Measurements from ENCODE around the gene MAPK7. TPM values are rescaled to one million over a fixed set of nuclear protein-coding genes. Genes with fewer than 3 reads are reported as not detected.
A peak's percentile ranks its signal among the peaks of the same experiment; 100 is the strongest.

The MAPK7 gene
- total and polyA plus RNA-seq, 2 of the 8 experiments (the other 6 are each of a cell fraction or from before 2014, with no cell fraction given) = 15.2 to 28.1 TPM

DNA sequence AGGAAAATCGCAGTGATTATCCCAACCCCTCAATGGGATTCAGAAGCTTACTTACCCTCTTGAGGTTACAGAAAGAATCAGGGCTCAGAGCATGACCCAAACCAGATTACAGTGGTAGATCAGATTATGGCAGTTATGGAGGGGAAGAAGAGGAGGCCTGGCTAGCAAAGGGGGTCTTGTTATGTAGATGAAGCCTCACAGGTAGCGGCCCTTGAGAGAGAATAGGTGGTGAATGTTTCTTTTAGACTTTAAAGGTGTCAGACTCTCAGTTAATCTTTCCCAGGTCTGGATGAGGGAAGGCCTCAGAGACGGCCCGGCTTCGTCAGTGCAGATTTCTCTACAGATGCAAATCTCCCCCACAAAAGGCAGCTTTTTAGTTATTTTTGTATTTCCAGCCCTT, 48.3 kb downstream of the MAPK7 start:
- Histone ChIP-seq H4K91ac (replicated peaks; ENCODE audit: insufficient read length, low read length) (no peak overlapping the region), H2AFZ (ENCODE audit: low read length) (no peak overlapping the region), H3K4me1 (replicated peaks in 1 of 4; ENCODE audit: control insufficient read depth in 3 of 4, insufficient read depth in 4 of 4, low read length in 3 of 4) (peaks cover 0 to 7% (median 1%) of the 10 kb centered on the region in 4 experiments; a peak in 3 of 7 replicates), H2AK5ac (ENCODE audit: low read depth, low read length) (0 out of 2 replicates have a peak overlapping the region, but pooled peaks have one; percentile 79), H4K20me1 (replicated peaks in 1 of 2; ENCODE audit: control insufficient read depth in 1 of 2, insufficient read depth in 2 of 2, low read length in 2 of 2) (no peaks in the 10 kb centered on the region), H3K23me2 (ENCODE audit: low read depth, low read length) (no peaks in the 10 kb centered on the region; the same call in 1 of the 2 replicates), H3K4ac (replicated peaks; ENCODE audit: insufficient read length, low read depth, low read length) (no peak overlapping the region), H3K4me2 (ENCODE audit: insufficient read depth in 1 of 2, low read depth in 2 of 2, low read length in 2 of 2) (peak overlapping the region; percentile 23 to 24; a peak in 1 of 4 replicates), H3K56ac (replicated peaks; ENCODE audit: insufficient read length, low read depth, low read length) (no peak overlapping the region), H3K14ac (ENCODE audit: insufficient read length) (no peak overlapping the region), H4K8ac (ENCODE audit: extremely low read depth, insufficient read depth, low read length) (no peak overlapping the region), H3K18ac (ENCODE audit: extremely low read depth, low read length) (peak overlapping the region; percentile 51; the same call in 1 of the 2 replicates), H2BK5ac (ENCODE audit: low read depth, low read length) (0 out of 2 replicates have a peak overlapping the region, but pooled peaks have one; percentile 64), H4K5ac (ENCODE audit: insufficient read length, low read depth, low read length) (no peak overlapping the region), H3K23ac (ENCODE audit: insufficient read length) (no peak overlapping the region), H3K27me3 (replicated peaks in 1 of 4; ENCODE audit: control insufficient read depth in 3 of 4, extremely low read depth in 1 of 4, insufficient read depth in 3 of 4, low read length in 3 of 4) (no peaks in the 10 kb centered on the region), H2BK120ac (replicated peaks; ENCODE audit: low read depth, low read length) (no peak overlapping the region), H2BK20ac (ENCODE audit: low read length) (peak overlapping the region; percentile 97), H3K79me2 (ENCODE audit: control insufficient read depth in 1 of 2, insufficient read depth in 2 of 2, low read length in 2 of 2) (no peaks in the 10 kb centered on the region), H3K36me3 (ENCODE audit: control insufficient read depth in 2 of 4, insufficient read depth in 4 of 4, low read length in 3 of 4) (no peaks in the 10 kb centered on the region), H3K9ac (replicated peaks in 1 of 4; ENCODE audit: extremely low read depth in 1 of 4, low read depth in 3 of 4, low read length in 3 of 4) (no peak overlapping the region), H2BK12ac (ENCODE audit: low read depth, low read length) (0 out of 2 replicates have a peak overlapping the region, but pooled peaks have one; percentile 62), H2BK15ac (ENCODE audit: low read length) (no peak overlapping the region), H3K27ac (ENCODE audit: low read depth, low read length) (no peak overlapping the region), H3K9me3 (ENCODE audit: insufficient read depth in 2 of 2, low read depth in 1 of 2, low read length in 1 of 2) (no peaks in the 10 kb centered on the region), H3K4me3 (ENCODE audit: extremely low read depth in 1 of 4, insufficient read depth in 2 of 4, low read depth in 3 of 4, low read length in 4 of 4) (no peak overlapping the region; a peak in 1 of 8 replicates), H3K79me1 (ENCODE audit: low read depth, low read length) (no peaks in the 10 kb centered on the region)
- POLR2A ChIA-PET (ENCODE audit: partially characterized antibody) = no interaction called here
- TF ChIP-seq NRF1 (IDR thresholded peaks at IDR 0.05; ENCODE audit: low read depth, low read length) = no peak
- TF ChIP-seq SIX5 (IDR thresholded peaks at IDR 0.05; ENCODE audit: low read depth, low read length) = no peak
- no peak for TF ChIP-seq CHD2 (IDR thresholded peaks at IDR 0.05; ENCODE audit: low read length)
- TF ChIP-seq, protein P1, sequence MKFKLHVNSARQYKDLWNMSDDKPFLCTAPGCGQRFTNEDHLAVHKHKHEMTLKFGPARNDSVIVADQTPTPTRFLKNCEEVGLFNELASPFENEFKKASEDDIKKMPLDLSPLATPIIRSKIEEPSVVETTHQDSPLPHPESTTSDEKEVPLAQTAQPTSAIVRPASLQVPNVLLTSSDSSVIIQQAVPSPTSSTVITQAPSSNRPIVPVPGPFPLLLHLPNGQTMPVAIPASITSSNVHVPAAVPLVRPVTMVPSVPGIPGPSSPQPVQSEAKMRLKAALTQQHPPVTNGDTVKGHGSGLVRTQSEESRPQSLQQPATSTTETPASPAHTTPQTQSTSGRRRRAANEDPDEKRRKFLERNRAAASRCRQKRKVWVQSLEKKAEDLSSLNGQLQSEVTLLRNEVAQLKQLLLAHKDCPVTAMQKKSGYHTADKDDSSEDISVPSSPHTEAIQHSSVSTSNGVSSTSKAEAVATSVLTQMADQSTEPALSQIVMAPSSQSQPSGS (IDR thresholded peaks at IDR 0.05; ENCODE audit: low read length) = no peak
- TF ChIP-seq, protein P2, sequence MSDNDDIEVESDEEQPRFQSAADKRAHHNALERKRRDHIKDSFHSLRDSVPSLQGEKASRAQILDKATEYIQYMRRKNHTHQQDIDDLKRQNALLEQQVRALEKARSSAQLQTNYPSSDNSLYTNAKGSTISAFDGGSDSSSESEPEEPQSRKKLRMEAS (IDR thresholded peaks at IDR 0.05) = no peak
- no peak for TF ChIP-seq HDAC2 (IDR thresholded peaks at IDR 0.05; ENCODE audit: borderline replicate concordance in 1 of 2, low read depth in 2 of 2, low read length in 2 of 2)
- TF ChIP-seq KDM4A (IDR thresholded peaks at IDR 0.05; ENCODE audit: low read depth, low read length, severe bottlenecking) = no peak
- TF ChIP-seq, protein P3, sequence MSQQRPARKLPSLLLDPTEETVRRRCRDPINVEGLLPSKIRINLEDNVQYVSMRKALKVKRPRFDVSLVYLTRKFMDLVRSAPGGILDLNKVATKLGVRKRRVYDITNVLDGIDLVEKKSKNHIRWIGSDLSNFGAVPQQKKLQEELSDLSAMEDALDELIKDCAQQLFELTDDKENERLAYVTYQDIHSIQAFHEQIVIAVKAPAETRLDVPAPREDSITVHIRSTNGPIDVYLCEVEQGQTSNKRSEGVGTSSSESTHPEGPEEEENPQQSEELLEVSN (IDR thresholded peaks at IDR 0.05) = no peak
- CTCF ChIA-PET (ENCODE audit: partially characterized antibody) = interaction anchor here (1.0 to 4.0 kb wide), 5 partner anchors 13 to 64 kb away, joined by 3 to 14 read pairs (median 5); partner anchors contain the start of genes B9D1 and MAPK7
- DNase-seq (ENCODE audit: low read depth in 1 of 2, low spot score in 2 of 2) (no peak), FAIRE-seq (peak; percentile 75)
- WGBS, 2 experiments (ENCODE audit: extremely low coverage in 1 of 2, insufficient coverage in 1 of 2, insufficient read length in 1 of 2, insufficient replicate concordance in 2 of 2, low coverage in 1 of 2, low lambda C conversion rate in 2 of 2, missing lambda C conversion rate in 1 of 2) = 41% methylated on average over 5 of the region's 5 CpGs; no CpG with 5 or more reads in 1 of the 2 experiments

Measured in H1 (cell line).